Mononuclear cell (primary cell): ENCODE data around the gene UBE2D2. TPM values are rescaled to one million over a fixed set of nuclear protein-coding genes. Genes with fewer than 3 reads are reported as not detected.

Experiments used
- H3K27me3 ChIP-seq: 2 replicates; pipeline ENCODE4 v1.6.0; 2011; ENCODE audit warnings: low read length, control low read depth; ENCODE audit not compliant: insufficient read depth
- H3K4me1 ChIP-seq: 2 replicates; pipeline ENCODE4 v1.5.1; 2011; ENCODE audit warnings: mild to moderate bottlenecking, low read length, control low read depth; ENCODE audit not compliant: insufficient read depth
- H3K4me3 ChIP-seq: 2 replicates; pipeline ENCODE4 v1.5.1; 2011; ENCODE audit warnings: mild to moderate bottlenecking, low read length, moderate library complexity
- H3K9me3 ChIP-seq: 2 replicates; pipeline ENCODE4 v1.5.1; 2011; ENCODE audit warnings: low read depth, mild to moderate bottlenecking, control low read depth, low read length
- total RNA-seq: library from RNA; depleted of rRNA; stranded (reverse); fragments of >200 nt; gene quantifications from one replicate; pipeline ENCODE4 v1.2.3, GENCODE V29; 2012

The UBE2D2 gene
- total RNA-seq, 1 donor = 81.5 TPM

GRCh38 chr5:139634541-139634940, 73.4 kb downstream of the UBE2D2 start:
- Histone ChIP-seq H3K4me3 (no peak overlapping the region), H3K4me1 (peaks cover 59% of the 10 kb centered on the region), H3K27me3 (no peaks in the 10 kb centered on the region), H3K9me3 (no peaks in the 10 kb centered on the region)

DNA sequence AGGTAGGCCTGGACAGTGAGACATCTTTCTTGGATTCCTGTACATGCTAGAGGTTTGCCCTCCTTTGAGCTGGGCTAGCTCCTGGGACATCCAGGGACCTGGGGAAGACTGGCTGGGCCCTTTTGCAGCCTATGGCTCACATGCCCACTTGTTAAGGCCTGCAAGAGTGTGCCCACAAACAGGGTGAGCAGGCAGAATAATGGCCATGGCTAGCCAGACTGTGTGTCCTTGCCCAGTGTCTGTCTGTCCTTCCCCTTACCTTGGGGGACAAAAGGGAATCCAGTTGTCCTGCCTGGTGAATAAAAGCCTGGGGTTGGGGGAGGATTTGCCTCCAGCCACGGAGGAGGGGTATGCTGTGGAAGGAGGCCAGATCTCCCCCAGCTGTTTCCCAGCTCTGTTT, 74.1 kb downstream of the UBE2D2 start:
- H3K4me3 ChIP-seq = no peak overlapping the region
- peaks cover 65% of the 10 kb centered on the region for H3K4me1 ChIP-seq
- no peaks in the 10 kb centered on the region for H3K9me3 ChIP-seq
- H3K27me3 ChIP-seq = no peaks in the 10 kb centered on the region

- H3K4me3 ChIP-seq = no peak overlapping the region
- H3K27me3 ChIP-seq = no peaks in the 10 kb centered on the region
- H3K4me1 ChIP-seq = peaks cover 65% of the 10 kb centered on the region
- no peaks in the 10 kb centered on the region for H3K9me3 ChIP-seq
Observed at GRCh38 chr5:139635606-139636206, 74.6 kb downstream of the UBE2D2 start.

GRCh38 chr5:139636207-139636792, 75.2 kb downstream of the UBE2D2 start:
- Histone ChIP-seq H3K27me3 (no peaks in the 10 kb centered on the region), H3K4me3 (no peak overlapping the region), H3K4me1 (peaks cover 65% of the 10 kb centered on the region), H3K9me3 (no peaks in the 10 kb centered on the region)

DNA sequence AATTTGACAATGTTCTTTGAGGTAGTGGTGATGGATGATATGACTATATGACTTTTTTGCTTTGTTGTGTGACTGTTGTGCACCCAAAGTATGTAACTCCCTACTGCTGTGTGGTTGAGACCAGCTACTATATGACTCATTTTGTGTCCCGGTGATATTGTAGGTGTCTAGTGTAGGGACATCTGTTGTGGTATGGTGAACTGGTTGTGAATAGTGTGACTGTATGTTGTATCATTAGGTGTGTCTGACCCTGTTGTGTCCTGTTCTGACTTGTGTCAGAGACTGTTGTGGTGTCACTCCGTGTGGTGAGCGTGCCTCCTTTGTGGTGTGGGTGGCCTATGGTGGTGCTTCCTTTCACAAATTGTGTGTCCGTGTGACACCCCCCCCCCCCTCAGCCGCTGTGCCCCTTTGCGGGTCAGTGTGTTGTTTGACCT, 75.9 kb downstream of the UBE2D2 start:
- Histone ChIP-seq H3K4me3 (peak overlapping the region; percentile 13), H3K9me3 (no peaks in the 10 kb centered on the region), H3K4me1 (peaks cover 65% of the 10 kb centered on the region), H3K27me3 (no peaks in the 10 kb centered on the region)

- Histone ChIP-seq H3K4me3 (peak overlapping the region; percentile 26), H3K27me3 (no peaks in the 10 kb centered on the region), H3K9me3 (no peaks in the 10 kb centered on the region), H3K4me1 (peaks cover 65% of the 10 kb centered on the region)
Observed at GRCh38 chr5:139637438-139638089, 76.4 kb downstream of the UBE2D2 start.

- H3K27me3 ChIP-seq = no peaks in the 10 kb centered on the region
- H3K4me1 ChIP-seq = peaks cover 65% of the 10 kb centered on the region
- H3K9me3 ChIP-seq = no peaks in the 10 kb centered on the region
- H3K4me3 ChIP-seq = peak overlapping the region; percentile 26
Observed at GRCh38 chr5:139638090-139638735, 77.1 kb downstream of the UBE2D2 start.

DNA sequence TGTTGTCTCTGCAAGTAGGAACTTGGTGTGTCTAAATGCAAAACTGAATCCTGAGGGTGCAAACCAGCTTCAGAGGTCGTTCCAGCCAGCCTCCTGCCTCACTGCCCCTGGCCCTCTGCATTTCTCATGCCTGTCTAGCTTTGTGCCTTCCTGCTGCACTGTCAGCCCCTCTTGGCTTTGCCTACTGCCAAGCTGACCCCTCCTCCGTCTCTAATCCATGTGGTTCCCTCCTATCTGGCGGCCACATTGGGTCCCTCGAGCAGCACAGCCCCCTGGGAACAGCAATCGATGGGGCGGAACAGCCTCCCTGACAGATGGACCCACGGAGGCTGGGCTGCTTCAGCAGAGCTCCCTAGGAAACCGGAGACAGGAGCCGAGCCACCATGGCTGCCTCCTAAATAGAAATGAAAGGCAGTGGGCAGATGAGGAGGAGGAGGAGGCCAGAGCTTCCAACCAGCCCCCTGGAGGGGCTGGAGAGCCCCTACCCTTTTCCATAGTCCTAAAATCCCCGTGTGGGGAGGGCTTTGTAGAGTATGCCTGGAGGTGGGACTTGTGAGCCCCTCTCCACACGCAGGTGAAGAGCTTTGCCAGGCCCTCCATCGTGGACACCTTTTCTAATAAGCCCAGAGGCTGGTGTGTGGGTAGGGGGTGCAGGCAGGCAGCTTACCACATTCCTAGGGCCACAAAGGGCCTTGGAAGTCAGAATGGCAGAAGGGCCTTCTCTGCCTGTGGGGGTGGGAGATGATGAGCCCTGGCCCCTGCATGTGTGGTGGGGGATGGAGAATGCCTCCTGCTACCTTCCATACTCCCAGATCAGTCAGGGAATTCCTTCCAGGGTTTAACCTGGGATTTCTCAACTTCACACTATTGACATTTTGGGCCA, 77.8 kb downstream of the UBE2D2 start:
- peaks cover 60% of the 10 kb centered on the region for H3K4me1 ChIP-seq
- H3K9me3 ChIP-seq = no peaks in the 10 kb centered on the region
- H3K4me3 ChIP-seq = no peak overlapping the region
- H3K27me3 ChIP-seq = no peaks in the 10 kb centered on the region

- Histone ChIP-seq H3K9me3 (no peaks in the 10 kb centered on the region), H3K27me3 (no peaks in the 10 kb centered on the region), H3K4me1 (peaks cover 53% of the 10 kb centered on the region), H3K4me3 (no peak overlapping the region)
Observed at GRCh38 chr5:139639619-139640380, 78.7 kb downstream of the UBE2D2 start.

- Histone ChIP-seq H3K4me3 (no peak overlapping the region), H3K27me3 (no peaks in the 10 kb centered on the region), H3K4me1 (peaks cover 45% of the 10 kb centered on the region), H3K9me3 (no peaks in the 10 kb centered on the region)
Observed at GRCh38 chr5:139640421-139641115, 79.4 kb downstream of the UBE2D2 start.

DNA sequence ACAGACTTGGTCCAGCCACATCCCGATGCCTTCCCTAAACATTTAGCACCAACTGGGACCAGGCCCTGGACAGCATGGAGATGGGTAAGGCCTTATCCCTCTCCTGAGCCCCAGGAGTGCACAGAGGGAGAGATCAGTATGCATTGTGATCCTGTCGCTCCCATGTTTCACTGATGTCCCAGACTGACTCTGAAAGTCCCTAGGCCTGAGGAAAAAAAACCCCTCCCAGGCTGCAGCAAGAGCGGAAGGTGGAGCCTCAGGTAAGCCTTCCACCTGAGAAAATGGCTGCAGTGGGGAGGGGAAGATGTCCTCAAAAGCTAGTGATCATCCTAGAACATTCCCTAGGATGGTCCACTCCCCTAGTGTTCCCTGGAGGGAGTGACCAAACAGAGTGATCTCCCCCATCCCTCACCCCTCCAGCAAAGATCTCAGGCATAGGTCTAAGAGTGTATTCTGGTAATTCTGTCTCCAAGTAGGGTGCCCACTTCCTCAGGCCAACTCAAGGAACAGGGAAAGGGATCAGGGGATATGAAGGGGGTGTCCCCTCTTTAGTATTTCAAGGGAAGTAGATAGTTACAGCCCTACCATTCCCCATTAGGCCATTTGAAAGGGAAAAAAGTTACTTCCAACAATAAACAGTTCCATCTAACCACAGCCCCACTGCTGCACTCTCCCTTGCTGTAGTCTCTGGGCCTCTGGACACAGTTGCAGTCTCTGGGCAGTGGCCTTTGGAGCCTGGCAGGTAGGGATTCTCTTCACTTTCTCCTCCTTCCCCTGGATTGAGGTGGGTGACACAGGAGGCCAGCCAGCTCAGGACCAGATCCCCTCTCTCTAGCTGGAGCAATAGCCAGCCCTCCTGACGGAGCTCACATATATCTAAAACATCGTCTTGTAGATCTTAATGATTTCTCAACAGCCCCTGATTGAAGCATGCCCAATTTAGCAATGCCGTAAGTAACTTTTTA, 80.3 kb downstream of the UBE2D2 start:
- no peaks in the 10 kb centered on the region for H3K9me3 ChIP-seq
- peaks cover 39% of the 10 kb centered on the region for H3K4me1 ChIP-seq
- peaks cover 3% of the 10 kb centered on the region for H3K27me3 ChIP-seq
- no peak overlapping the region for H3K4me3 ChIP-seq

GRCh38 chr5:139642213-139642612, 81.1 kb downstream of the UBE2D2 start:
- H3K27me3 ChIP-seq = peaks cover 4% of the 10 kb centered on the region
- peaks cover 39% of the 10 kb centered on the region for H3K4me1 ChIP-seq
- H3K9me3 ChIP-seq = no peaks in the 10 kb centered on the region

More at GRCh38 chr5:139642213-139642612, 81.1 kb downstream of the UBE2D2 start:
- H3K4me3 ChIP-seq = no peak overlapping the region
